ENCODE measurements around the gene PGLYRP3.
"Not testable (repeated sequence)": the region's sequence is repeated elsewhere in the genome, so short reads cannot be mapped to it uniquely, and the experiment has no call there.

The PGLYRP3 gene

GRCh38 chr1:153347049-153347448 lies 34.3 kb upstream of the PGLYRP3 start:
- not testable (repeated sequence) for H2AFZ ChIP-seq (ENCODE audit: low read length, unreplicated experiment); H3K27ac ChIP-seq (ENCODE audit: low read depth, low read length); H3K36me3 ChIP-seq (ENCODE audit: insufficient read depth, low read length); H3K4me1 ChIP-seq (ENCODE audit: control insufficient read depth, insufficient read depth, low read length, unreplicated experiment); H3K4me3 ChIP-seq (ENCODE audit: low read depth, low read length); H3K79me2 ChIP-seq (ENCODE audit: control insufficient read depth, insufficient read depth, low read length, unreplicated experiment)
- peaks cover 89% of the 10 kb centered on the region for H3K27me3 ChIP-seq (ENCODE audit: insufficient read depth, low read length)

GRCh38 chr1:153346077-153346723 lies 33.4 kb upstream of the PGLYRP3 start:
- H3K36me3 ChIP-seq (ENCODE audit: insufficient read depth, low read length) = no peaks in the 10 kb centered on the region
- no peak overlapping the region for H3K27ac ChIP-seq (ENCODE audit: low read depth, low read length)
- no peaks in the 10 kb centered on the region for H3K79me2 ChIP-seq (ENCODE audit: control insufficient read depth, insufficient read depth, low read length, unreplicated experiment)
- no peak overlapping the region for H3K4me3 ChIP-seq (ENCODE audit: low read depth, low read length)
- H3K4me1 ChIP-seq (ENCODE audit: control insufficient read depth, insufficient read depth, low read length, unreplicated experiment) = no peaks in the 10 kb centered on the region
- no peak overlapping the region for H2AFZ ChIP-seq (ENCODE audit: low read length, unreplicated experiment)
- H3K27me3 ChIP-seq (ENCODE audit: insufficient read depth, low read length) = peaks cover 87% of the 10 kb centered on the region

- no peak overlapping the region for H3K27ac ChIP-seq (ENCODE audit: low read depth, low read length)
- no peaks in the 10 kb centered on the region for H3K79me2 ChIP-seq (ENCODE audit: control insufficient read depth, insufficient read depth, low read length, unreplicated experiment)
- no peak overlapping the region for H3K4me3 ChIP-seq (ENCODE audit: low read depth, low read length)
- no peaks in the 10 kb centered on the region for H3K36me3 ChIP-seq (ENCODE audit: insufficient read depth, low read length)
- no peaks in the 10 kb centered on the region for H3K4me1 ChIP-seq (ENCODE audit: control insufficient read depth, insufficient read depth, low read length, unreplicated experiment)
- no peak overlapping the region for H2AFZ ChIP-seq (ENCODE audit: low read length, unreplicated experiment)
- H3K27me3 ChIP-seq (ENCODE audit: insufficient read depth, low read length) = peaks cover 87% of the 10 kb centered on the region
Measured at GRCh38 chr1:153345187-153346076, 32.7 kb upstream of the PGLYRP3 start.

- H3K4me1 ChIP-seq (ENCODE audit: control insufficient read depth, insufficient read depth, low read length, unreplicated experiment) = no peaks in the 10 kb centered on the region
- no peak overlapping the region for H3K4me3 ChIP-seq (ENCODE audit: low read depth, low read length)
- H3K27ac ChIP-seq (ENCODE audit: low read depth, low read length) = no peak overlapping the region
- H3K36me3 ChIP-seq (ENCODE audit: insufficient read depth, low read length) = no peaks in the 10 kb centered on the region
- H3K27me3 ChIP-seq (ENCODE audit: insufficient read depth, low read length) = peaks cover 81% of the 10 kb centered on the region
- H2AFZ ChIP-seq (ENCODE audit: low read length, unreplicated experiment) = no peak overlapping the region
- H3K79me2 ChIP-seq (ENCODE audit: control insufficient read depth, insufficient read depth, low read length, unreplicated experiment) = no peaks in the 10 kb centered on the region
Measured at GRCh38 chr1:153344718-153345025, 31.9 kb upstream of the PGLYRP3 start.

- peaks cover 79% of the 10 kb centered on the region for H3K27me3 ChIP-seq (ENCODE audit: insufficient read depth, low read length)
- H3K27ac ChIP-seq (ENCODE audit: low read depth, low read length) = no peak overlapping the region
- H3K36me3 ChIP-seq (ENCODE audit: insufficient read depth, low read length) = no peaks in the 10 kb centered on the region
- no peak overlapping the region for H2AFZ ChIP-seq (ENCODE audit: low read length, unreplicated experiment)
- no peaks in the 10 kb centered on the region for H3K4me1 ChIP-seq (ENCODE audit: control insufficient read depth, insufficient read depth, low read length, unreplicated experiment)
- H3K4me3 ChIP-seq (ENCODE audit: low read depth, low read length) = no peak overlapping the region
- H3K79me2 ChIP-seq (ENCODE audit: control insufficient read depth, insufficient read depth, low read length, unreplicated experiment) = no peaks in the 10 kb centered on the region
Measured at GRCh38 chr1:153343811-153344717, 31.3 kb upstream of the PGLYRP3 start.

- Histone ChIP-seq H3K27me3 (ENCODE audit: insufficient read depth, low read length) (peaks cover 75% of the 10 kb centered on the region), H3K79me2 (ENCODE audit: control insufficient read depth, insufficient read depth, low read length, unreplicated experiment) (no peaks in the 10 kb centered on the region), H3K36me3 (ENCODE audit: insufficient read depth, low read length) (no peaks in the 10 kb centered on the region), H3K27ac (ENCODE audit: low read depth, low read length) (no peak overlapping the region), H2AFZ (ENCODE audit: low read length, unreplicated experiment) (no peak overlapping the region), H3K4me1 (ENCODE audit: control insufficient read depth, insufficient read depth, low read length, unreplicated experiment) (no peaks in the 10 kb centered on the region), H3K4me3 (ENCODE audit: low read depth, low read length) (no peak overlapping the region)
Measured at GRCh38 chr1:153343040-153343681, 30.4 kb upstream of the PGLYRP3 start.

GRCh38 chr1:153342178-153342577 lies 29.4 kb upstream of the PGLYRP3 start:
- no peaks in the 10 kb centered on the region for H3K36me3 ChIP-seq (ENCODE audit: insufficient read depth, low read length)
- peaks cover 68% of the 10 kb centered on the region for H3K27me3 ChIP-seq (ENCODE audit: insufficient read depth, low read length)
- no peaks in the 10 kb centered on the region for H3K79me2 ChIP-seq (ENCODE audit: control insufficient read depth, insufficient read depth, low read length, unreplicated experiment)
- H3K4me3 ChIP-seq (ENCODE audit: low read depth, low read length) = no peak overlapping the region
- H2AFZ ChIP-seq (ENCODE audit: low read length, unreplicated experiment) = no peak overlapping the region
- no peak overlapping the region for H3K27ac ChIP-seq (ENCODE audit: low read depth, low read length)
- H3K4me1 ChIP-seq (ENCODE audit: control insufficient read depth, insufficient read depth, low read length, unreplicated experiment) = no peaks in the 10 kb centered on the region

GRCh38 chr1:153341431-153341934 lies 28.7 kb upstream of the PGLYRP3 start:
- Histone ChIP-seq H3K4me3 (ENCODE audit: low read depth, low read length) (no peak overlapping the region), H3K27ac (ENCODE audit: low read depth, low read length) (no peak overlapping the region), H3K4me1 (ENCODE audit: control insufficient read depth, insufficient read depth, low read length, unreplicated experiment) (no peaks in the 10 kb centered on the region), H3K36me3 (ENCODE audit: insufficient read depth, low read length) (no peaks in the 10 kb centered on the region), H3K27me3 (ENCODE audit: insufficient read depth, low read length) (peaks cover 65% of the 10 kb centered on the region), H2AFZ (ENCODE audit: low read length, unreplicated experiment) (no peak overlapping the region), H3K79me2 (ENCODE audit: control insufficient read depth, insufficient read depth, low read length, unreplicated experiment) (no peaks in the 10 kb centered on the region)

- H3K27me3 ChIP-seq (ENCODE audit: insufficient read depth, low read length) = peaks cover 54% of the 10 kb centered on the region
- no peak overlapping the region for H2AFZ ChIP-seq (ENCODE audit: low read length, unreplicated experiment)
- H3K36me3 ChIP-seq (ENCODE audit: insufficient read depth, low read length) = no peaks in the 10 kb centered on the region
- no peaks in the 10 kb centered on the region for H3K79me2 ChIP-seq (ENCODE audit: control insufficient read depth, insufficient read depth, low read length, unreplicated experiment)
- no peaks in the 10 kb centered on the region for H3K4me1 ChIP-seq (ENCODE audit: control insufficient read depth, insufficient read depth, low read length, unreplicated experiment)
- no peak overlapping the region for H3K4me3 ChIP-seq (ENCODE audit: low read depth, low read length)
- no peak overlapping the region for H3K27ac ChIP-seq (ENCODE audit: low read depth, low read length)
Measured at GRCh38 chr1:153340356-153340755, 27.6 kb upstream of the PGLYRP3 start.

GRCh38 chr1:153339802-153340201 lies 27.1 kb upstream of the PGLYRP3 start:
- Histone ChIP-seq H3K36me3 (ENCODE audit: insufficient read depth, low read length) (no peaks in the 10 kb centered on the region), H3K4me3 (ENCODE audit: low read depth, low read length) (no peak overlapping the region), H3K27ac (ENCODE audit: low read depth, low read length) (no peak overlapping the region), H3K27me3 (ENCODE audit: insufficient read depth, low read length) (peaks cover 51% of the 10 kb centered on the region), H3K79me2 (ENCODE audit: control insufficient read depth, insufficient read depth, low read length, unreplicated experiment) (no peaks in the 10 kb centered on the region), H2AFZ (ENCODE audit: low read length, unreplicated experiment) (no peak overlapping the region), H3K4me1 (ENCODE audit: control insufficient read depth, insufficient read depth, low read length, unreplicated experiment) (no peaks in the 10 kb centered on the region)

Measured in ACC112 (cell line).